ENCODE measurements around the gene IRF7. TPM values are rescaled to one million over a fixed set of nuclear protein-coding genes. Genes with fewer than 3 reads are reported as not detected.

IRF7 gene
- total RNA-seq, 6 donors from 2014 or later: 32.6 to 123 (median 56.2) TPM

DNA sequence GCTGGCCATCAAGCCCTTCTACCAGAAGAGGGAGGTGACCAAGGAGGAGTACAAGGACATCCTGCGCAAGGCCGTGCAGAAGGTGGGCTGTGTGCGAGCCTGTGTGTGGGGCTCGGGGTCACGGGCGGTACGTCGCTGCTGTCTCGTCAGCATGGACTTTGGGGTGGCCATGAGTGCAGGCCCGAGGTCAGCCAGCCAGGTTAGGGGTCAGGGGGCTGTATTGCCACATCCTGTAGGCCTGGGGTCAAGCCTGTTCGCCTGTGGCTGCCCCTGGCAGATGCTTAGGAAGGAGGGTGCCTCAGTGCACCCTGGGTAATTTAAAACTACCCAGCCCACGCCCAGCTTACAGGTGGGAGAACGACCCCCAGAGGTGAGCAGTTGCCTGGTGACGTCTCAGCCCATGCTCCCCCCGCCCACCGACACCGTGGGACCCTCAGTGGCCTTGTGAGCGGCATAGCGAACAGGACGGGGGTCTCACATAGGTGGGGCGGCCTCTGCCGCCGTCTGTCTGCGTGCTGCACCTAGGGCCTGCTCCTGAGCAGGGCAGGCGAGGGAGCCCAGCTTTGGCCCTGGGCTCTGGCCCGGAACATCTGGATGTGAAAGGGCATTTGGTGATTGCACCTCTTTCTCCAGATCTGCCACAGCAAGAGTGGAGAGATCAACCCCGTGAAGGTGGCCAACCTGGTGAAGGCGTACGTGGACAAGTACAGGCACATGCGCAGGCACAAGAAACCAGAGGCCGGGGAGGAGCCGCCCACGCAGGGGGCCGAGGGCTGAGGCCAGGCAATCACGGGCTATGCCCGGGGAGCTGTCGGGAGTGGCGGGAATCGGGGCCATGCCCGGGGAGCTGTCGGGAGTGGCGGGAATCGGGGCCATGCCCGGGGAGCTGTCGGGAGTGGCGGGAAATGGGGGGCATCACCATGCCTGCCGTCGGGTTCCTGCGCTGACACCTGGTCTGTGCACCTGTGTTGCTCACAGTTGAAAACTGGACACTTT, 4.5 kb downstream of the IRF7 start:
- Histone ChIP-seq H3K9me3 (no peaks in the 10 kb centered on the region), H3K36me3 (peaks cover 45 to 85% (median 79%) of the 10 kb centered on the region in 4 donors), H3K27ac (no peak overlapping the region), H3K27me3 (no peaks in the 10 kb centered on the region), H3K4me1 (peaks cover 22 to 33% (median 25%) of the 10 kb centered on the region in 4 donors), H3K4me3 (no peak overlapping the region)
- ATAC-seq (ENCODE audit: low FRiP score in 2 of 2) (no peak), DNase-seq (peak in 1 of 2 donors; percentile 84)
- WGBS, 2 donors: 91 to 94% methylated on average over 24 to 49 of the region's 49 CpGs
- TF ChIP-seq POLR2AphosphoS5 (IDR thresholded peaks at IDR 0.05) (no peak), EP300 (IDR thresholded peaks at IDR 0.05) (no peak), POLR2A (IDR thresholded peaks at IDR 0.05) (no peak)

DNA sequence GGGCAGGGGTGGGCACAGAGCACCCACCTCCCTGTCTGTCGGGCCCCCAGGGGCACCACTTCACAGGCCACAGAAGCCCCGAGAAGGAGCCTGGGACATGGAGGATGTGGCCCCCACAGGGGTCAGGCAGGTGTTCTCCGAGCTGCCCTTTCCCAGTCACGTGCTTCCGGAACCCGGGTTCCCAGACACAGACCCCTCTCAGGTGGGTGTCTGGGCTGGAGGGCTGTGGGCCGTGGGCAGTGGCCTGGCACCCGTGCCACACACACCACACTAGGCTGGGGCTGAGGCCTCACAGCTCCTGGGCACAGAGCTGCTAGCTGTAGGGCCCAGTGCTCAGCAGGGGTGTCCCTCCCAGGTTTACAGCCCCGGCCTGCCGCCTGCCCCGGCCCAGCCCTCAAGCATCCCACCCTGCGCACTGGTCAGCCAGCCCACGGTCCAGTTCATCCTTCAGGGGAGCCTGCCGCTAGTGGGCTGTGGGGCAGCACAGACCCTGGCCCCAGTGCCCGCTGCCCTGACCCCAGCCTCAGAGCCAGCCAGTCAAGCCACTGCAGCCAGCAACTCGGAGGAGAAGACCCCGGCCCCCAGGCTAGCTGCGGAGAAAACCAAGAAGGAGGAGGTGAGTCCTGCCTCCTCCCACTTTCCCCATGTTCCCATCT, 5.5 kb downstream of the IRF7 start:
- Histone ChIP-seq H3K36me3 (peaks cover 50 to 95% (median 89%) of the 10 kb centered on the region in 4 donors), H3K9me3 (no peaks in the 10 kb centered on the region), H3K27ac (no peak overlapping the region), H3K4me1 (peaks cover 19 to 27% (median 21%) of the 10 kb centered on the region in 4 donors), H3K4me3 (no peak overlapping the region), H3K27me3 (no peaks in the 10 kb centered on the region)
- 94 to 100% methylated on average over 1 to 18 of the region's 18 CpGs for WGBS, 2 donors
- TF ChIP-seq, protein P1, sequence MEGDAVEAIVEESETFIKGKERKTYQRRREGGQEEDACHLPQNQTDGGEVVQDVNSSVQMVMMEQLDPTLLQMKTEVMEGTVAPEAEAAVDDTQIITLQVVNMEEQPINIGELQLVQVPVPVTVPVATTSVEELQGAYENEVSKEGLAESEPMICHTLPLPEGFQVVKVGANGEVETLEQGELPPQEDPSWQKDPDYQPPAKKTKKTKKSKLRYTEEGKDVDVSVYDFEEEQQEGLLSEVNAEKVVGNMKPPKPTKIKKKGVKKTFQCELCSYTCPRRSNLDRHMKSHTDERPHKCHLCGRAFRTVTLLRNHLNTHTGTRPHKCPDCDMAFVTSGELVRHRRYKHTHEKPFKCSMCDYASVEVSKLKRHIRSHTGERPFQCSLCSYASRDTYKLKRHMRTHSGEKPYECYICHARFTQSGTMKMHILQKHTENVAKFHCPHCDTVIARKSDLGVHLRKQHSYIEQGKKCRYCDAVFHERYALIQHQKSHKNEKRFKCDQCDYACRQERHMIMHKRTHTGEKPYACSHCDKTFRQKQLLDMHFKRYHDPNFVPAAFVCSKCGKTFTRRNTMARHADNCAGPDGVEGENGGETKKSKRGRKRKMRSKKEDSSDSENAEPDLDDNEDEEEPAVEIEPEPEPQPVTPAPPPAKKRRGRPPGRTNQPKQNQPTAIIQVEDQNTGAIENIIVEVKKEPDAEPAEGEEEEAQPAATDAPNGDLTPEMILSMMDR (IDR thresholded peaks at IDR 0.05): no peak
- TF ChIP-seq POLR2A (IDR thresholded peaks at IDR 0.05) (no peak), POLR2AphosphoS5 (IDR thresholded peaks at IDR 0.05) (no peak), EP300 (IDR thresholded peaks at IDR 0.05) (no peak)
- DNase-seq (peak in 1 of 2 donors; percentile 73), ATAC-seq (ENCODE audit: low FRiP score in 2 of 2) (no peak)

DNA sequence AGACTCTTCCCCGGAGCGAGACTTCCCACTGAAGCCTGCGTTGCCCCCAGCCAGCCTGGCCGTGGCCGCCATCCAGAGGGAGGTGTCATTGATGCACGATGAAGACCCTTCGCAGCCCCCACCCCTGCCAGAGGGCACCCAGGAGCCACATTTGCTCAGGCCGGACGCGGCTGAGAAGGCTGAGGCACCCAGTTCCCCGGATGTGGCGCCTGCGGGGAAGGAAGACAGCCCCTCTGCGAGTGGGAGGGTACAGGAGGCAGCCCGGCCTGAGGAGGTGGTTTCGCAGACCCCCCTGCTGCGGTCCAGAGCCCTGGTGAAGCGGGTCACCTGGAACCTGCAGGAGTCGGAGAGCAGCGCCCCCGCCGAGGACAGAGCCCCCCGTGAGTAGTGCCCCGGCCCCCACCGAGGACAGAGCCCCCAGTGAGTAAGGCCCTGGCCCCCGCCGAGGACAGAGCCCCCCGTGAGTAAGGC, 6.4 kb downstream of the IRF7 start:
- 92 to 95% methylated on average over 18 to 26 of the region's 28 CpGs for WGBS, 2 donors
- ATAC-seq (ENCODE audit: low FRiP score in 2 of 2) (no peak), DNase-seq (peak in 1 of 2 donors; percentile 80)
- Histone ChIP-seq H3K4me3 (no peak overlapping the region), H3K4me1 (peaks cover 10 to 18% (median 12%) of the 10 kb centered on the region in 4 donors), H3K27me3 (no peaks in the 10 kb centered on the region), H3K27ac (no peak overlapping the region), H3K9me3 (no peaks in the 10 kb centered on the region), H3K36me3 (peaks cover 59 to 98% (median 95%) of the 10 kb centered on the region in 4 donors)
- TF ChIP-seq POLR2A (IDR thresholded peaks at IDR 0.05) (no peak), POLR2AphosphoS5 (IDR thresholded peaks at IDR 0.05) (no peak), EP300 (IDR thresholded peaks at IDR 0.05) (no peak)
- TF ChIP-seq, protein P1 (IDR thresholded peaks at IDR 0.05): no peak

DNA sequence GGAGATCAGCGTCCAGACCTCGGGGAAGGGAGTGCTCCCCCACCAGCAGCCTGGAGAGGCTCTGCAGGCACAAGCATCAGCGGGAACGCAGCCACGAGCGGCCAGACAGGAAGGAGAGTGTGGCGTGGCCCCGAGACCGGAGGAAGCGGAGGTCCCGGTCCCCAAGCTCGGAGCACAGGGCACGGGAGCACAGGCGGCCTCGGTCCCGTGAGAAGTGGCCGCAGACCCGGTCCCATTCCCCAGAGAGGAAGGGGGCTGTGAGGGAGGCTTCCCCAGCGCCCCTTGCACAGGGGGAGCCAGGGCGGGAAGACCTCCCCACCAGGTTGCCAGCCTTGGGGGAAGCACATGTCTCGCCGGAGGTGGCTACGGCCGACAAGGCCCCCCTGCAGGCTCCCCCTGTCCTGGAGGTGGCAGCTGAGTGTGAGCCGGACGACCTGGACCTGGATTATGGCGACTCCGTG, 6.9 kb downstream of the IRF7 start:
- DNase-seq: peak in 1 of 2 donors; percentile 73
- WGBS, 2 donors: 88 to 89% methylated on average over 21 to 28 of the region's 28 CpGs
- ATAC-seq (ENCODE audit: low FRiP score in 2 of 2): no peak
- no peak for TF ChIP-seq POLR2AphosphoS5 (IDR thresholded peaks at IDR 0.05)
- TF ChIP-seq, protein P1 (IDR thresholded peaks at IDR 0.05): no peak
- no peak for TF ChIP-seq POLR2A (IDR thresholded peaks at IDR 0.05)
- no peak for TF ChIP-seq EP300 (IDR thresholded peaks at IDR 0.05)
- H3K27ac ChIP-seq: no peak overlapping the region
- no peaks in the 10 kb centered on the region for H3K9me3 ChIP-seq
- no peak overlapping the region for H3K4me3 ChIP-seq
- peaks cover 5 to 12% (median 7%) of the 10 kb centered on the region in 4 donors for H3K4me1 ChIP-seq
- H3K27me3 ChIP-seq: no peaks in the 10 kb centered on the region
- H3K36me3 ChIP-seq: peaks cover 65 to 98% (median 95%) of the 10 kb centered on the region in 4 donors
